LNCaP clone FGC (cell line): Measurements from ENCODE around the gene RBMXL3.

Experiments
- DNase-seq: peaks from one replicate; pipeline ENCODE4 v3.0.0-alpha.2; 2011; ENCODE audit warnings: low read depth
- H3K4me3 ChIP-seq: 2 replicates; pipeline ENCODE4 v1.5.1; 2011; ENCODE audit warnings: mild to moderate bottlenecking, low read depth, low read length, control low read depth
- CTCF ChIP-seq: IDR thresholded peaks from 2 replicates; pipeline ENCODE4 v1.5.1; 2012; ENCODE audit warnings: mild to moderate bottlenecking; ENCODE audit not compliant: control insufficient read depth, insufficient read depth; ENCODE audit errors: extremely low read depth

Gene RBMXL3

GRCh38 chrX:115189110-115189509, at the start of gene RBMXL3:
RBMXL3 (plus strand) TSS chrX:115189410; CDS start chrX:115189442, 32 bp downstream.
- no peak within 1 kb of the TSS for H3K4me3 ChIP-seq
- no peak for TF ChIP-seq CTCF
- DNase-seq = no peak

- TF ChIP-seq CTCF = no peak
- H3K4me3 ChIP-seq = no peak overlapping the region
Measured at GRCh38 chrX:115142057-115142456, 47.2 kb upstream of the RBMXL3 start.

DNA sequence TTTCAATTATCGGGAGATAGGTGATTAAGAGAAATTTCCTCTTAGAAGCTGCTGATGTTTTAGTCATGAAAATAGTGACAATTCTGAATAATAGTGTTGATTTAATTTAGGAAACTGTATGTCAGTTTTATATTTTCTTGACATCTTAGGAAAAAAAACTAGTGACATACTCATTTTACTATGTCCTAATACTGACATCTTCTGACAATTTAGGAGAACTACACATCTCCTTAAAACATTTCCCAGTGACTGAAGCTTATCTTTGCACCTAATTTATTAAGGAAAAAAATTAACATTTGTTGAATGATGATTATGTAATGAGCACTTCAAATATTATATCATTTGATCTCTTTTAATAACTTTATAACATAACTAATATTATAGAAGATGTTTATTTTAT, 42.0 kb upstream of the RBMXL3 start:
- DNase-seq = no peak
- peak; percentile 39 for TF ChIP-seq CTCF

More at GRCh38 chrX:115142057-115142456, 47.2 kb upstream of the RBMXL3 start:
- DNase-seq = no peak

DNA sequence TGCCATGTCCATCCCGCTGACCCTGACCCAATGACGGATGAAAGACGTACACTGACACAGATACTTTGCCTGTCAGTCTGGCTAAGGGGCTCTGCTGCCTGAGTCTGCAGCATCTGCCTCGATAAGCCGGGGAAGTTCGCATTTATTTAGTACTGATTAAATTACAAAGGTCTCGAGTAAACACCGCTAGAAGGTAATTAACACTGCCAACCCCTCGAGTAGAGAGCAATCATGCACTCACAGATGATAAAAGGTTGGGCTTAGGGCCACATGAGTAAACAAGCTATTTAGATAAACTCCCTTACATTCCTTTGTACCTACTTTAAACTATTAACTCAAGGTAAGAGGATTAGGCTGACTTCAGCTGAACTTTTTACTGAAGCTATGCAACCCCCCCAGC, 16.0 kb upstream of the RBMXL3 start:
- no peak for DNase-seq
- H3K4me3 ChIP-seq = no peak overlapping the region
- TF ChIP-seq CTCF = no peak

More for the DNA sequence above, 42.0 kb upstream of the RBMXL3 start:
- H3K4me3 ChIP-seq = no peak overlapping the region

GRCh38 chrX:115174548-115174947, 14.7 kb upstream of the RBMXL3 start:
- no peak for TF ChIP-seq CTCF
- H3K4me3 ChIP-seq = no peak overlapping the region
- DNase-seq = no peak

DNA sequence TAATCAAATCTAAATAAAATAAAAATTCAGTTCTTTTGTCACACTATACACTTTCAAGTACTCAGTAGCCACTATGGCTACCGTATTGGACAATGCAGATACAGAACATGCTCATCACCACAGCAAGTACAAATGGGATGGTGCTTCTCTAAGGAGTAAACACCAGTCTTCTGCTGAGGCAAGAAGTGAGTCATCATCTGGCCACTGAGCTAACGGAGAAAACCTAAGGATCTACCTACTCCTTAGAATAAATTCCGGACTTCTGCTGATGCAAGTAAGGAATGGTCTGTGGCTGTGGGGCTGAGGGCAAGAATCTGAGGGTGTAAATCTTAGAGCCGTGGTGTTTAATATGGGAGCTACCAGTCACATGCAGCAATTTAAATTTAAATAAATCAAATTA, 11.3 kb upstream of the RBMXL3 start:
- no peak for TF ChIP-seq CTCF
- DNase-seq = no peak

DNA sequence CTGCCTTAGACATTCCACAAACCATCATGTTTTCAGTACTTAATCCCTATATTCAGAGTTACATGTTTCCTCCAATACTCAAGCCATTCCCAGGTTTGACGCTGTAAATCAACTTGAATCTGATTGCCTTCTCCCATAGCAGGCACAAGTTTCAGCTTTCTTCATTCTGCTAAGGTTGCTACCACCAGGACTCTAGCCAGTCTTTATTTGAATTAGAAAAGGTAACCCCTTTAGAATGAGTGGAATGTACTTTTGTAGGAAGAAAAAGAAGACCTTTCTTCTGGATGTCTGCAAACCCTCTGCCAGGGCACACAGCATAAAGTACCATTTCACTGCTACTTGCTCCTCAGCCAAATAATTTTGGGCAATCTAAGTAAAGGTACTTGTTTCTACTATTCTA, 10.7 kb upstream of the RBMXL3 start:
- no peak overlapping the region for H3K4me3 ChIP-seq
- no peak for TF ChIP-seq CTCF
- DNase-seq = no peak

More for the DNA sequence above, 11.3 kb upstream of the RBMXL3 start:
- no peak overlapping the region for H3K4me3 ChIP-seq
